DMS114 treated with DMSO at 0.1 percent for 48 hours (cell line): Measurements from ENCODE around the gene NACC1.

Experiments
- DNase-seq: peaks from one replicate; lab custom pipeline; 2025; ENCODE audit not compliant: unreplicated experiment; lab: John Stamatoyannopoulos, UW

NACC1 gene

DNA sequence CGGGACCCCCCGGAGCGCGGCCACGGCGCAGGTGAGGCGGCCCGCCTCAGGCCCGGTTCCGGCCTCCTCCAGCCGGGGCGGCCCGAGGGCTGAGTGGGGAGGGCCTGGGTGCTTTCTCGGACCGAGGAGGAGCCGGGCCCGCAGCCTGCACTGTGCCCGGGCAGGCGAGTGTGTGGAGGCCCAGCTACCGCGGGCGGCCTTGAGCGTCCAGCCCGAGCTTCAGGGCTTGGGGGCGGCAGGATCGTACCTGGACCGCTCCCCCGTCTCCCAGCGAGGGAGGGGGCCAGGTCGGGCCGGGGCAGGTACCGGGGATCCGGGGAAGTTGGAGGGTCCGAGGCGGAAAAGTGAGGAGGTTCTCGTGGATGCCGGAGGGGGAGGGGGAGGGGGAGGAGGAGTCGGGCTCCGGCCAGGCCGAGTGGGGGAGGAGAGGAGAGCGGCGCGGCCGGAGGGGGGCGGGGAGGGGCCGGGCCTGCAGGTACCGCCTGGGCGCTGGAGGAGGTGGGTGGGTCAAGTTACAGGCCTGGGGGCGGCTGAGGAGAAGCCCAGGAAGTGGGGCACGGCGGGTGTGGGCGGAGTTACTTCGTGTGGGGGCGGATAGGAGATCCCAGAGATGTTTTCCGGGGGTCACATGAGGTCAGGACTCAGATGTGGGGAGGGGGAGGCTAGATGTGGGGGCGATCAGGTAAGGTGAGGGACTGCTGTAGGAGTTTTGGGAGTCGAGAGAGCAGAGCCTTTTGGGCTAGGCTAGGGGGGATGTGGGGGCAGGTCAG lies 545 bp downstream of the NACC1 start:
- DNase-seq: no peak

DNA sequence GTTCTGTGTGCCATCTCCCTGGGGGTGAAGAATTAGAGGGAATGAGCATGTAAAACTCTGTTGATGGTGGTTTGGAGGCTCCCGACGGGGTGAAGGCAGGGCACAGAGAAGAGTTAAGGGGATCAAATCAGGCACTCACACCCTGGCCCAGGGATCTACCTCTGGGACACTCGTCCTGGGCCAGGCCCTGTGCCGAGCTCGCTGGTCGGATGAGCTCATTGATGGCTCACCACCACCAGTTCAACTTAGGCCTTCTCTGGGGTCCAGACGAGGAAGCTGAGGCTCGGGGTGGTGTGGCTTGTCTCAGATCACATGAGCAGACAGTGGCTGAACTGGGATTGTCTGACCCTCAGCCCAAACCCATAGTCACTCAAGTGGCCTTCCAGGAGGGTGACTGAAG lies 1.6 kb downstream of the NACC1 start:
- no peak for DNase-seq

DNA sequence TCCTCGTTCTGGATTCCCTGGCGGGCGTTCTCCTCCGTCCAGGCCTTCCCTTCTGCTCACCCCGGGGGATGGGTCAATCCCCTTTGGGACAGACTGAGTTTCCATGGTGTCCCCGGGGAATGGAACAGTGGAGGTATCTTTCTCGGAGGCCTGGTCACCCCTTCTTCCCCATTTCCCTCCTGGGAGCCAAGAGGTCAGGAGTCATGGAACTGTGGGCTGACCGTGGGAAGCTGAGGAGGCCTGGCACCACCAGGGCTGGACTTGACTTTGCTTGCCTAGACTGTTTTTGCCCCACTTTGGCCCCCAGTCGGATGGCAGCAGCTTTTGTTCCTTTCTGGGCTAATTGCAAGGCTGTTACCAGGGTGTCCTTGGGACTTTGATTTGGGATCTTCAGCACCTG lies 2.0 kb downstream of the NACC1 start:
- DNase-seq: no peak

DNA sequence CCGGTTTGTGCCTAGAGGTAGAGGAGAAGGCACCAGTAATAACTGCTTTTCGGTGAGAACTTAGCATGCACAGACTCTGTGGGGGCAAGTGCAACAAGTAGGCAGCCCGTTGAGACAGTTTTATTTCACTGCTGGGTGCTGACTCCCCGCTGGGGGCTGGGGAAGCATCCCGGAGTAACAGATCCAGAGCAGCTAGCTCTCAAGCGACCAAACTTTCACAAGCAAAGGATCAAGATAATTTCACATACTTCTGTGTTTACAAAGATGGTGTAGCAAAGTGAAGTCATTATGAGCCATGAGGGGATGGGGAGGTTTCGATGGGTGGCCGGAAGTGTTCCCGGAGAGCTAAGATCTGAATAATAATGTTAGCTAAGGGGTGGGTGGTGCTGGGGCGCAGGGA lies 2.8 kb downstream of the NACC1 start:
- DNase-seq: no peak

DNA sequence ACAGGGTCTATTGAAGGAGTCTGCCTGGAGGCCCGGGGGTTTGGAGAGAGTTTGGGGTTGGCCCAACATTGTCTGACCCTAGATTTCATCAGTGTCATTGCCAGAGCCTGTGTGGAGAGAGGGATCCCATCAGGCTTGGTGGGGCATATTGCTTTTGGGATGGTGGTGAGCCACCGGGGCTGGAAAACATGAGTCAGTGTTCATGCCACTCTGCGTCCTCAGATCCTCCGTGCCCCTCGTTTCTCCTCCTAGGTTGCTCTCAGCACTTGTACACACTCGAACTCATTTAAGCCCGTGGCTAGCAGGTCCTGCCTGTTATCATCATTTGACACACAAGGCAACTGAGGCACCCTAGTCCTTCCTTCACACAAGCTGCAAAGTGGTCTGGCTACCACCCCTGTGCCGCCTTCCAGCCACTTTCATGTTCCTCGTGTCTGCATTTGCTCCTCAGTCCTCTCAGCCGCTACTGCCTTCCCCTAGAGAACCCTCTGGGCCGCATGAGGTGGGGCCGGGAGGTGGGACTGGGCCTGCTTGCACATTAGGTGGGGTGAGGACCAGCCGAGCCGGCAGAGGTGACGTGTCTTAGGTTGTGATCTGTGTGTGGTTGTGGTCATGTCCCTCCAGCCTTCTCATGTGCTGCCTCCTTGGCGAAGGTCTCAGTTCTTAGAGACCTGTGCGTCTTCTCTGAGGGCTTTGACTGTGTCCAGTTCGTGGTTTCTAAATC lies 3.6 kb downstream of the NACC1 start:
- no peak for DNase-seq

DNA sequence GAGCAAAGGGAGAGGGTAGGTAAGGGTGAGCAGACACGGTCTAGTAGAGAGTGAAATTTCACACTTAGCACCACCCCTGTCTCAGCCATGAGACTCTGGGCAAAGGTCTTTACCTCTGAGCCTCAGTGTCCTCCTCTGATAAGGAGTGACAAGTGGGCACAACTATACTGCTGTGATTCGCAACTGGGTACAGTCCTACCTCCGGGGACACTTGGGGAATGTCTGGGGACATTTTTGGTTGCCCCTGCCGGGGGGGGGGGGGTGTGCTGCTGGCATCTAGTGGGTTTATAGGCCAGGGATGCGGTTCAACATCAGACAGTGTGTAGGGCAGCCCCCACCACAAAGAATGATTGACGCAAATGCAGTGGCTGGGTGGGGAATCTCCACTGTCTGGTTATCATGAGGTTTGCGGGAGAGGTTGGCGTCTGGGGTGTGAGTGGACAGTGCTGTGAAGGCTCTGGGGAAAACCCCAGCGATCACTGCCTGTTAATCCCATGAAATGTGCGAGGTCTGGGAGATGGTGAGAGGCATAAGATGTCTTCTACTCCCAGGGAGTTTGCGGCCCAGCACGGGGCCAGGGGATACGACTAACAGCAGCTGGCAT lies 4.3 kb downstream of the NACC1 start:
- no peak for DNase-seq

DNA sequence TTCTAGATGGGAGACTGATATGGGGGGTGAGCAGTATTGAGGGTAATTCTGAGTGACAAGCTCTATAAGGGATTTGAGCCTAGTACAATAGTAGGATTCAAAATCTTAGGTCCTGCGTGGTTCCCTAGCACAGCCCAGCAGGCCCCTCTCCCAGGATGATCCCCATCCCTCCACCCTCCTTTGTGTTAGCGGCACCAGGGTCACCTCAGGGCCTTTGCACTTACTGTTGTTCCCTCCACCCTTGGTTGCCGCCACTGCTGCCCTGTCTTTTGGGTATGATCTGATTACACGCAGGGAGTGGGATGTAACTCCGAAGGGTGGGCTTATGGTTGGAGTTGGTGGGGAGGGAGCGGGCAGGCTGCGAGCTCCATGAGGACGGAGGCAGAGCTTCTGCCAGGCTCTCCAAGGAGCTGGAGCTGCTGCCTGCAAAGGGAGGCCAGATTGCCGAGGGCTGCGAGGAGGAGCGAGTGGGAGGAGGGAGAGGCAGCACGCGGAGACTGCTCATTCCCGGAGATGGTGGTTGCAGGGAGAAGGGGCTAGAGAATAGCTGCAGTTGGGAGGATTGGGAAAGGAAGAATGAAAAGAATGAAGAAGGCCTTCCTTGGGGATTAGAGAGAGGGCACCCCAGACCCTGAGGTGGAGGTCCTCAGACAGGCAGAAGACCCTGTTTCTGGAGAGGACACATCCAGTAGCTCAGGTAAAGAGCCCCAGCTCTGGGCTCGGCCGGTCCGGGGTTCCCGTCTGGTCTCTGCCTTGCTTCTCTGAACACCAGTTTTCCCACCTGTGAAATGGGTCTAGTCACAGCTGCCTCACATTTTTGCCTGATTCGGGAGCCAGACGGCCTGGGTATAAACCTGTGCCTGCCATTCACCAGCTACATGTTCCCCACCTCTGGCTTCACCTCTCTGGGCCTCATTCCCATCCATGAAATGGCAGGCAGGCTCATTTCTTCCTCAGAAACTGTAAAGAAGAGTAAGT lies 5.2 kb downstream of the NACC1 start:
- DNase-seq: no peak

DNA sequence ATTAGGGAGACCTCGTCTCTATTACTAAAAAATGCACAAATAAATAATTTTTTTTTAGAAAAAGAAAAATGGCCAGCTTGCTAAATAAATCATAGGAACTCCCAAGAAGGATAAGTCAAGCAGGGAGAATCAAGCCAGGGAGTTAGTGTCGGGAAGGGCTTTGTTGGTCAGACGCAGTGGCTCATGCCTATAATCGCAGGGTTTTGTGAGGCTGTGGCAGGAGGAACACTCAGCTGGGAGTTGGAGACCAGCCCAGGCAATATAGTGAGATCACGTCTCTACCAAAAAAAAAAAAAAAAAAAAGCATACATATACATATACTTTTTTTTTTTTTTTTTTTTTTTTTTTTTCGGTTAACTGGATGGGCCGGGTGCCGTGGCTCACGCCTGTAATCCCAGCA lies 9.0 kb downstream of the NACC1 start:
- no peak for DNase-seq

DNA sequence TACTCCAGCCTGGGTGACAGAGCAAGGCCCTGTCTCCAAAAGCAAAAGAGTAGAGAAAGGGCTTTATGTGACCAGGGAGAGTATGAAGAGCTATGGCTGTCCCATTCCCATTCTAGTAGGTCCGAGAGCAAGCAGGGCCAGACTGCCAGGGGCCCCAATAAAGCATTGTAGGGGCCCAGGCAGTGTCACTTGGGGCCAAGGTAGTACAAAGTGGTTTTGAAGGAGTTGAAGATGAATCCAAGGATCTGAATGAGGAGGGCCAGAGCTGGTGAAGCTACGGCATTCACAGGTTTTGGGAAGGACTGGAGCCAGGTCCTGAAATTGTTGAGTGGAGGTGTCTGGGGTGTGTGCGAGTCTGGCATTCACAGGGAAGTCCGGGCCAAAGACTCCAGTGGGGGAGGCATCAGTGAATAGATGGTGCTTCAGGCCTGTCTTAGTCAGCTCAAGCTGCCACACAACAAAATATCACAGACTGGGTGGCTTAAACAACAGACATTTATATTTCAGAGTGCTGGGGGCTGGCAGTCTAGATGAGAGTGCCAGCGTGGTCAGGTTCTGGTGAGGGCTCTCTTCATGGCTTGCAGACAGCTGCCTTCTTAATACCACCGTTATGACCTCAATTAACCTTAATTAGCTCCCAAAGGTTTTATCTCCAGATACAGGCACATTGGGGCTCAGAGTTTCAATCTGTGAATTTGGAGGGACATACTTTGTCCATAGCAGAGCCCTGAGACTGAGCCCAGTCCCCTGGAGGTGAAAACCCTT lies 9.9 kb downstream of the NACC1 start:
- no peak for DNase-seq

DNA sequence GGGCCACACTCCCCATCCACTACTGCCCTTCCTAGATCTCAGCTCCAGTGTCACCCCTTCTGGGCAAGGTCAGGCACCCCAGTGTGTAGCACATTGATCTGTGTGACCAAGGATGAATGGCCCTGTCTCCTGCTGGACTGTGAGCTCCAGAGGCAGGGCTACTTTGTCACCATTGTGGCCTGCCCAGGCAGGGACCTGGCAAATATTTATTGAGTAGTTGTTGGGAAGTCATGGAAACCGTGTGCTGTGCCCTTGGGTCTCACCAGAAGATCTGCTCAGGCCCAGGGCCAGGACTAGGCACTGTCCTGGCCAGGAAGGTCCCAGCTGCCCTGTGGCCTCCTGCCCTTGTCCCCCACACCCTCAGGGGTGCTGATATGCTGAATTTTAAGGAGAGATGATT lies 10.5 kb downstream of the NACC1 start:
- DNase-seq: no peak

DNA sequence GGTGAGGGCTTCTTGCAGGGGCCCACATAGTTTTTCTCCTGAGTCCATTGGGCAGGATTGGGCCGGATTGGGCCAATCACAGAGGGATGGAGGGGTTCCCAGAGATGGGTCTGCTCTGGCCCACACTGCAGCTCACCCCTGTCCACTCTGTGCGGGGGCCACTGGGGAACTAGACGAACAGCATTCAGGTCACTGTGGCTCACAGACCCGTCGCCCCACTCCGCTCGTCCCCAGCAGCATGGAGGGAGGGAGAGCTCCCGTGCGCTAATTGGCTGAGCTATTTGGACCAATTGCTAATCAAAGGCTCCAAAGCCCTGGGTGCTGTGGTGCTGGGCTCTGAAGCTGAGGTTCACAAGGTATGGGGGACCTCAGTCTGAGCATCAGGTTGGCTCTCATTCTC lies 11.3 kb downstream of the NACC1 start:
- no peak for DNase-seq

DNA sequence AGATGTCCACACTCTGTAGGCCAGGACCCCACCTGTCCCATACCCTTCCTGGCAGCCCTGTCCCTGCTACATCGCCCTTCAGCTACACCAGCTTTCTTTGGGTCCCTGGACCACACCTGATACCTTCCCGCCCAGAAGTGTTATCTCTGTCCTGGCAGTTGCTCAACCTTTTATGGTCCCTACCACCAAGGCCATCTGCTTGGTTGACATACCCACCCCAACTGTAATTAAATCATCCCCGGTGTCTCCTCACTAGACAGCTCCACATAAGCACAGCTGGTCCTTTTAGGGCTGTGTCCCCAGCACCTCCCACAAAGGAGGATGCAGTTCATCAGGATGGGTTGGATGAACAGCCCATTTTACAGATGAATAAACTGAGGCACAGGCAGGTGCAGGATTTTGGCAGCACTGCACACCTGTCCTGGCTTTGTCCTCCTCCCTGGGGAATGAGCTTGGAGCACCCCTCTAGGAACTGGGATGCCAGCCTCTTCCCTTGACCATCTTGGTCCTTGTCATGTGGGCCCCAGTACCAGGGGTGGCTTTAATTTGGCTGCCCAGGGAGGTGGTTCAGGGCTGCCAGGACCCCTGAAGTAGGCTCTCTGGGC lies 12.9 kb downstream of the NACC1 start:
- no peak for DNase-seq

DNA sequence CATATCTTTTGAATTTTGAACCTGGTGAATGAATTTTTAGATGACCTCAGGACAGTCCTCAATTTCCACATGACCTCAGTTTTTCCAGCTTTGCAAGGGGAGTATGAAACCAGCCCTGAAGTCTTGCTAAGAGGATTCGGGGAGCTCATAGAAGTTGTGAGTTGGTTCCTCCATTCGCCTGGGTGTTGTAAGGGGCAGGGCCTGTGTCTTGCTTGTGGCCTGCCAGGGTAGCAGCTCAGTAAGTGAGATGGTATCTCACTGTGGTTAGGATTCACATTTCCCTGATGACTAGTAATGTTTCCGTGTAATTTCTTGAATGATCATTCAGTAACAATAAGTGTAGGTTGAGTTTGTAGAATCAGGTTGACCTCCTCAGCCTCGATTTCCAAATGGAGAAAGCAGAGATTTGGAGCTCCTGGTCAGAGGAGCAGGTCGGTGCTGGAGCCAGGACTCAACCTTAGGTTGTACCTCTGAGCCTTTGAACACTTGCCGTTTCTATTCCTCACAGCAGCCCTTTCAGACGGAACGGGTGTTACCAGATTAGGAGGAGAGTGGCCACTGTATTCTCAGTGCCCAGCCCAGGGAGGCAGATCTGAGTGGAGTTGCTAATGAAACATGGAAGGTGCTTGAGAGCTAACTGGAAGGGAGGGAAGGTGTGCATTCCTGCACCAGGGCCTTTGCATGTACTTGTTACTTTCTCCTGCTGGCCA lies 14.6 kb downstream of the NACC1 start:
- no peak for DNase-seq

DNA sequence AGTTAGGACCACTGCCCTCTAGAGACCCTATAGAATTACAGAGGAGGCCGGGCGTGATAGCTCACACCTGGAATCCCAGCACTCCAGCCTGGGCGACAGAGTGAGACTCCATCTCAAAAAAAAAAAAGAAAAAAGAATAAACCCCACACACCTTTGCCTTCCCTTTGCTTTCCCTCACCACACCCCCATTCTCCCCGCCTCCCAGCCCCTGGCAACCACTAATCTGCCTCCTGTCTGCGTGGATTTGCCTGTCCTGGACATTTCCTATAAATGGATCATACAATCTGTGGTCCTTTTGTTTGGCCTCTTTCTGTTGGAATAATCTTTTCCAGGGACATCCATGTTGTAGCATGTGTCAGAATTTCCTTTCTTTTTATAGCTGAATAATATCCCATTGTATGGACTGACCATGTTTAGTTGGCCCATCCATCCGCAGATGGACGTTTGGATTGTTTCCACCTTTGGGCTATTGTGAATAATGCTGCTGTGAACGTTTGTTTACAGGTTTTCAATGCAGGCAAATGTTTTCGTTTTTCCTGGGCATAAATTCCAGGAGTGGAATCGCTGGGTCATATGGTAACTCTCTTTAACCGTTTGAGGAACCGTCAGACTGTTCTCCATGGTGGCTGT lies 15.3 kb downstream of the NACC1 start:
- DNase-seq: no peak

DNA sequence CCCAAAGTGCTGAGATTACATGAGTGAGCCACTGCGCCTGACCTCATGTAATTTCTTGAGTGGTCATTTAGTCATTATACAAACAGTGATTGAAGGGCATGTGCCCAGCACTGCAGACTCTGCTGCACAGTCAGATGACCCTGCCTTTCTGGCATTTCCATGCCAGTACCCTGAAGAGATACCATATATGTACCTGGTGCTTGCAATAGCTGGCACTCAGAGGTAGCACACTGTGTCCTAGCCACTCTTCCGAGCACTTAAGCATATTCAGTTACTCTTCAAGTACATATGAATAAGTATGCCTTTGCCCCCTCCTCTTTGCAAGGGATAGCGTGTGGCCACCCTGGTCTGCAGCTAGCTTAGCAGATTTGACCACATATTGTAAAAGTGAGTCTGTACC lies 16.6 kb downstream of the NACC1 start:
- DNase-seq: no peak

DNA sequence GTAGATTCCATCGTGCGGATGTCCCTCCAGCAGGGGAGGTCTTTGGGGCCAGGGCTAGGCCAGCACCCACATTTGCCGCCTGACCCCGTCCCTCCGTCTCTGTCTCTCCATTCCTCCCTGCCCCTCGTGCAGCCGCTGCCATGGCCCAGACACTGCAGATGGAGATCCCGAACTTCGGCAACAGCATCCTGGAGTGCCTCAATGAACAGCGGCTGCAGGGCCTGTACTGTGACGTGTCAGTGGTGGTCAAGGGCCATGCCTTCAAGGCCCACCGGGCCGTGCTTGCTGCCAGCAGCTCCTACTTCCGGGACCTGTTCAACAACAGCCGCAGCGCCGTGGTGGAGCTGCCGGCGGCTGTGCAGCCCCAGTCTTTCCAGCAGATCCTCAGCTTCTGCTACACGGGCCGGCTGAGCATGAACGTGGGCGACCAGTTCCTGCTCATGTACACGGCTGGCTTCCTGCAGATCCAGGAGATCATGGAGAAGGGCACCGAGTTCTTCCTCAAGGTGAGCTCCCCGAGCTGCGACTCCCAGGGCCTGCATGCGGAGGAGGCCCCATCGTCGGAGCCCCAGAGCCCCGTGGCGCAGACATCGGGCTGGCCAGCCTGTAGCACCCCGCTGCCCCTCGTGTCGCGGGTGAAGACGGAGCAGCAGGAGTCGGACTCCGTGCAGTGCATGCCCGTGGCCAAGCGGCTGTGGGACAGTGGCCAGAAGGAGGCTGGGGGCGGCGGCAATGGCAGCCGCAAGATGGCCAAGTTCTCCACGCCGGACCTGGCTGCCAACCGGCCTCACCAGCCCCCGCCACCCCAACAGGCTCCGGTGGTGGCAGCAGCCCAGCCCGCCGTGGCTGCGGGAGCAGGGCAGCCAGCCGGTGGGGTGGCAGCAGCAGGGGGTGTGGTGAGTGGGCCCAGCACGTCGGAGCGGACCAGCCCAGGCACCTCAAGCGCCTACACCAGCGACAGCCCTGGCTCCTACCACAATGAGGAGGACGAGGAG lies 17.3 kb downstream of the NACC1 start:
- no peak for DNase-seq

DNA sequence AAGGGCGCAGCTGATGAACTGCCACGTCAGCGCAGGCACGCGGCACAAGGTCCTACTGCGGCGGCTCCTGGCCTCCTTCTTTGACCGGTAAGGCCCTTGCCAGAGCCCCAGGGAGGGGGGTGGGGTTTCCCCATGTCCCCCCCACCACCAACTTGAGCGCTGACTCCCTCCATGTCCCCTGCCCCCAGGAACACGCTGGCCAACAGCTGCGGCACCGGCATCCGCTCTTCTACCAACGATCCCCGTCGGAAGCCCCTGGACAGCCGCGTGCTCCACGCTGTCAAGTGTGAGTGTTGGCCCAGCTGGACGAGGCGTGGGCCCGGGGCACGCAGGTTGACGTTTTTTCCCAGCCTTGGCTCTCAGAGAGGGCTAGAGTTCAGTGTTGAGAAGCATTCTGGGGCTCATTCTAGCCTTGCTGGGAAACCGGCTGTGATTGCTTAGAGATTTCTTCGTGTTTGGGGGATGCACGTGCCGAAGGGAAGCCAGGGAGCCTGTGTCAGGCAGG lies 19.3 kb downstream of the NACC1 start:
- no peak for DNase-seq
